DND-41 (cell line): ENCODE data around the gene AKAIN1.
A peak's percentile ranks its signal among the peaks of the same experiment; 100 is the strongest.

Experiments
- ATAC-seq: fragments of 200-7000 bp; cut with Tn5 transposase; 3 replicates; pipeline ENCODE4 v1.9.1; 2021; ENCODE audit warnings: low read depth; ENCODE audit not compliant: insufficient read depth
- DNase-seq: peaks from one replicate; pipeline ENCODE4 v3.0.0-alpha.2; 2020
- H2AFZ ChIP-seq: 2 replicates; pipeline ENCODE4 v1.6.0; 2012; ENCODE audit warnings: low read depth, low read length
- H3K27ac ChIP-seq: 2 replicates; pipeline ENCODE4 v1.5.1; 2012; ENCODE audit warnings: low read length, inconsistent platforms
- H3K27me3 ChIP-seq: fragments of 200-600 bp; sonication (generic); 2 replicates; pipeline ENCODE4 v1.6.0; 2012; ENCODE audit warnings: low read length, mild to moderate bottlenecking, inconsistent platforms; ENCODE audit not compliant: insufficient read depth, poor library complexity
- H3K36me3 ChIP-seq: 2 replicates; pipeline ENCODE4 v1.5.1; 2012; ENCODE audit warnings: low read length, inconsistent platforms; ENCODE audit not compliant: insufficient read depth
- H3K4me1 ChIP-seq: 2 replicates; pipeline ENCODE4 v1.5.1; 2012; ENCODE audit warnings: mild to moderate bottlenecking, low read length; ENCODE audit not compliant: insufficient read depth
- H3K4me2 ChIP-seq: 2 replicates; pipeline ENCODE4 v1.6.0; 2012; ENCODE audit warnings: mild to moderate bottlenecking, moderate library complexity, low read length, inconsistent platforms; ENCODE audit not compliant: insufficient read depth
- H3K4me3 ChIP-seq, 2 experiments: fragments of 200-600 bp in 1 of 2; shearing (Covaris generic) in 1 of 2; 2 replicates each; pipeline ENCODE4 v1.5.1; 2012 to 2016; ENCODE audit warnings: inconsistent platforms in 2 of 2, low read length in 2 of 2, mild to moderate bottlenecking in 2 of 2, low read depth in 1 of 2, moderate library complexity in 1 of 2
- H3K79me2 ChIP-seq: 2 replicates; pipeline ENCODE4 v1.6.0; 2012; ENCODE audit warnings: low read length, inconsistent platforms; ENCODE audit not compliant: insufficient read depth
- H3K9ac ChIP-seq: 2 replicates; pipeline ENCODE4 v1.6.0; 2012; ENCODE audit warnings: low read depth, mild to moderate bottlenecking, inconsistent platforms, low read length, moderate library complexity
- H3K9me3 ChIP-seq: 2 replicates; pipeline ENCODE4 v1.5.1; 2012; ENCODE audit warnings: low read length, moderate library complexity, mild to moderate bottlenecking, inconsistent platforms; ENCODE audit not compliant: insufficient read depth, severe bottlenecking
- H4K20me1 ChIP-seq: 2 replicates; pipeline ENCODE4 v1.6.0; 2012; ENCODE audit warnings: low read length; ENCODE audit not compliant: insufficient read depth
- CTCF ChIP-seq: IDR thresholded peaks from 2 replicates; pipeline ENCODE4 v1.5.1; 2012; ENCODE audit warnings: borderline replicate concordance, low read length, moderate library complexity, mild to moderate bottlenecking; ENCODE audit not compliant: poor library complexity, severe bottlenecking; ENCODE audit errors: extremely low read depth
- EZH2 ChIP-seq: IDR thresholded peaks from 3 replicates; pipeline ENCODE4 v1.6.1; 2012; ENCODE audit warnings: borderline replicate concordance, low read depth, mild to moderate bottlenecking, moderate library complexity, low read length, inconsistent platforms; ENCODE audit not compliant: severe bottlenecking

AKAIN1 gene

GRCh38 chr18:5158172-5158571, 38.9 kb downstream of the AKAIN1 start:
- DNase-seq (no peak), ATAC-seq (0 out of 3 replicates have a peak, but pooled peaks have one; percentile 6)
- H3K9me3 ChIP-seq: no peaks in the 10 kb centered on the region
- TF ChIP-seq CTCF (no peak), EZH2 (no peak)
- H3K9ac ChIP-seq: no peak overlapping the region
- peak overlapping the region; percentile 69 for H2AFZ ChIP-seq
- H3K27ac ChIP-seq: peak overlapping the region; percentile 87
- H3K4me3 ChIP-seq: no peak overlapping the region
- H3K4me1 ChIP-seq: peaks cover 34% of the 10 kb centered on the region
- no peaks in the 10 kb centered on the region for H4K20me1 ChIP-seq
- H3K4me2 ChIP-seq: peak overlapping the region; percentile 58
- H3K36me3 ChIP-seq: no peaks in the 10 kb centered on the region
- no peaks in the 10 kb centered on the region for H3K27me3 ChIP-seq
- H3K79me2 ChIP-seq: no peaks in the 10 kb centered on the region

DNA sequence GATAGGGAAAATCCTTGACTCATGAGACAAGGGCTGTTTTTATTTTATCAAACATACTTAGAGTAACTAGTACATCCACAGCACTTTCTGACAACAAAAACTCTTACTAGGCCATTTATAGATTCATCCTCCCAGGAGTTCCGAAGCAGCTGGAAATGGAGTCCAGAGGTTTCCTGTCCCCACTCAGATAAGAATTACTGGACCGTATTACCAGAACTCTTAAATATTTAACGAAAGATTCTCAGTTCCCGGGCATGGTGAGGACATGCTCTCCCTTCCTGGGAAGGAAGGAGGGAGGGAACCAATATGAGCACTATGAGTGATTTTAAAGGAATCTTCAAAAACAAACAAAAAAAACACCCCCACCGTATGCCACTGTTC, 41.2 kb downstream of the AKAIN1 start:
- Histone ChIP-seq H3K9me3 (no peaks in the 10 kb centered on the region), H3K27ac (no peak overlapping the region), H4K20me1 (no peaks in the 10 kb centered on the region), H2AFZ (no peak overlapping the region), H3K27me3 (no peaks in the 10 kb centered on the region), H3K4me3 (no peak overlapping the region), H3K4me2 (no peak overlapping the region), H3K9ac (no peak overlapping the region), H3K79me2 (no peaks in the 10 kb centered on the region), H3K36me3 (no peaks in the 10 kb centered on the region), H3K4me1 (peaks cover 39% of the 10 kb centered on the region)
- DNase-seq (no peak), ATAC-seq (no peak)
- TF ChIP-seq EZH2: no peak
- TF ChIP-seq CTCF: no peak

GRCh38 chr18:5155218-5155906, 41.7 kb downstream of the AKAIN1 start:
- TF ChIP-seq EZH2: no peak
- TF ChIP-seq CTCF: no peak
- Histone ChIP-seq H3K27ac (no peak overlapping the region), H4K20me1 (no peaks in the 10 kb centered on the region), H3K4me3 (no peak overlapping the region), H3K9ac (no peak overlapping the region), H2AFZ (no peak overlapping the region), H3K9me3 (no peaks in the 10 kb centered on the region), H3K79me2 (no peaks in the 10 kb centered on the region), H3K4me2 (no peak overlapping the region), H3K27me3 (no peaks in the 10 kb centered on the region), H3K4me1 (peaks cover 34% of the 10 kb centered on the region), H3K36me3 (no peaks in the 10 kb centered on the region)
- DNase-seq (no peak), ATAC-seq (no peak)
